Astrocyte of the cerebellum (primary cell): ENCODE data around the gene CLIP2.

Experiments
- DNase-seq: peaks from one replicate; pipeline ENCODE4 v3.0.0-alpha.2; 2011; ENCODE audit warnings: low read depth
- H3K4me3 ChIP-seq: 2 replicates; pipeline ENCODE4 v1.5.1; 2011; ENCODE audit warnings: mild to moderate bottlenecking, low read depth, low read length, moderate library complexity
- in situ Hi-C: cut with HindIII; loops from 2 replicates; pipeline ENCODE4 v1.10.0; 2017; ENCODE audit warnings: low sequenced_read_pairs
- TF ChIP-seq, protein P1 (sequence below): IDR thresholded peaks from 2 replicates; pipeline ENCODE4 v1.5.1; 2012; ENCODE audit warnings: low read length, low read depth, moderate library complexity, mild to moderate bottlenecking; ENCODE audit errors: missing control alignments

Gene CLIP2

DNA sequence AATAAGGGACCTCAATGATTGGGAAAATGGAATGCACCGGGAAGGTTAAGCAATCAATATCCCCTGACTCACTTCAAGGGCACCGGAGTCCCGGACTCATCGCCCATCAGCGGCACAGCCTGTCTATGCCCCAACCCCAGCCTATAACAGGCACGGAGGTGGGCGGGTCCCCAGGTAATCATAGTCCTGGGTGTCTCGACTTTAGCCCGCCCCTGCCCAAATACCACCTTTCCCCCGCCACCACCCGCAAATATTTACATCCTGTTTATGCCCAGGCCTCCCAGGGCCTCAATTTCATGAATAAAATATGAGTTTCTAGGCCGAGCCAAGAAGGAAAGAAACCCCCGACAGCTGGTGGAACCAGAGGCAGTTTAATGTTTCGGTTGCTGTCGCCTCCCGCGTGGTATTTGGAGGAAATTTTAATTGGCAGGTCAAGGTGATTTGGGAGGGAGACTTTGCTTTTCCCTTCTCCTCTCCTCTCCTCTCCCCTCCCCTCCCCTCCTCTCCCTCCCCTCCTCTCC lies 19.4 kb upstream of the CLIP2 start:
- TF ChIP-seq, protein P1, sequence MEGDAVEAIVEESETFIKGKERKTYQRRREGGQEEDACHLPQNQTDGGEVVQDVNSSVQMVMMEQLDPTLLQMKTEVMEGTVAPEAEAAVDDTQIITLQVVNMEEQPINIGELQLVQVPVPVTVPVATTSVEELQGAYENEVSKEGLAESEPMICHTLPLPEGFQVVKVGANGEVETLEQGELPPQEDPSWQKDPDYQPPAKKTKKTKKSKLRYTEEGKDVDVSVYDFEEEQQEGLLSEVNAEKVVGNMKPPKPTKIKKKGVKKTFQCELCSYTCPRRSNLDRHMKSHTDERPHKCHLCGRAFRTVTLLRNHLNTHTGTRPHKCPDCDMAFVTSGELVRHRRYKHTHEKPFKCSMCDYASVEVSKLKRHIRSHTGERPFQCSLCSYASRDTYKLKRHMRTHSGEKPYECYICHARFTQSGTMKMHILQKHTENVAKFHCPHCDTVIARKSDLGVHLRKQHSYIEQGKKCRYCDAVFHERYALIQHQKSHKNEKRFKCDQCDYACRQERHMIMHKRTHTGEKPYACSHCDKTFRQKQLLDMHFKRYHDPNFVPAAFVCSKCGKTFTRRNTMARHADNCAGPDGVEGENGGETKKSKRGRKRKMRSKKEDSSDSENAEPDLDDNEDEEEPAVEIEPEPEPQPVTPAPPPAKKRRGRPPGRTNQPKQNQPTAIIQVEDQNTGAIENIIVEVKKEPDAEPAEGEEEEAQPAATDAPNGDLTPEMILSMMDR: no peak
- in situ Hi-C loops: no loop called here
- peak overlapping the region; percentile 40 for H3K4me3 ChIP-seq
- peak; percentile 74 for DNase-seq

DNA sequence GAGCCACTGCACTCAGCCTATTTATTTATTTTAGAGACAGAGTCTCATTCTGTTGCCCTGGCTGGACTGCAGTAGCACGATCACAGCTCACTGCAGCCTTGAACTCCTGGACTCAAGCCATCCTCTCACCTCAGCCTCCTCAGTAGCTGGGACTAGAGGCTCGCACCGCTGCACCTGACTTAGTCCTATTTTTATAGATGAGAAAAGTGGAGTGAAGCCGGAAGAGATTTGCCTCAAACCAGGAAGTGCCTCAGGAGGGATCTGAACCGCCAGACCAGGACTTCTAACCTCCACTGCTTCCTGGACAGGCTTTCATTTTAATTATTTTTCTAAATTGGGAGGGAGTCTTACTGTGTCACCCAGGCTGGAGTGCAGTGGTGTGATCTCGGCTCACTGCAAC lies 17.5 kb upstream of the CLIP2 start:
- DNase-seq: no peak
- in situ Hi-C loops: no loop called here
- TF ChIP-seq, protein P1: no peak
- no peak overlapping the region for H3K4me3 ChIP-seq

DNA sequence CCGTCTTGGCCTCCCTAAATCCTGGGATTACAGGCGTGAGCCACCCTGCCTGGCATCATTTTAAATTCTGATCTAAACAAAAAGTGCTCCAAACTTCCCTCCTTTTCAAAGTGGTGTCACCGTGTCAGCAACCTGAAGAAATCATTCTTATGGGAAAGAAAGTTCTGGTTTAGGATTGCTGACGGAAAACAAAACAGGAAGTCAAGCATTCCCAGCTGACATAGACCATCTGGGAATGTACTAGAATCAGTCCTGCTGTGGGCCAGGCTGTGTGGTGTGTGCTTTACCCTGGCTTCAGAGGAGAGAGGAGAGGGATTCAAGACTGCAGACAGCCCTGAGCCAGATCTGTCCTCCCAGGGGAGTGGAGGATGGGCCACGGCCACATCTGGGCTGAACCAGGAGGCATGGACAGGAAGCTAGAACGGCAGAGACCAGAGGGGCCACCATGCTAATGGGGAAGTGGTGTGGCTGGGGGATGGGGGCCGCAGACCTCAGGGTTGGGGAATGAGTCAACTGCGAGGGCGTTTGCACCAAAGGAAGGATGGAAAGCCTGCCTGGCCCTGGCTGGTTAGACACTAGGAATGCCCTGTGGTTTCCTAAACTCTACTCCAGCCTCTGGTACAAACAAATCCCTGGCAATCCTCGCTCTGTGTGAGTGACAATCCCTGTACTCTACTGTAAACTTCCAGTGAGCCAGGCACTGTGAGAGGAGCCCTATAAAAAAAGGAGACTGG lies 16.7 kb upstream of the CLIP2 start:
- in situ Hi-C loops: no loop called here
- no peak overlapping the region for H3K4me3 ChIP-seq
- peak; percentile 80 for DNase-seq
- TF ChIP-seq, protein P1: no peak

DNA sequence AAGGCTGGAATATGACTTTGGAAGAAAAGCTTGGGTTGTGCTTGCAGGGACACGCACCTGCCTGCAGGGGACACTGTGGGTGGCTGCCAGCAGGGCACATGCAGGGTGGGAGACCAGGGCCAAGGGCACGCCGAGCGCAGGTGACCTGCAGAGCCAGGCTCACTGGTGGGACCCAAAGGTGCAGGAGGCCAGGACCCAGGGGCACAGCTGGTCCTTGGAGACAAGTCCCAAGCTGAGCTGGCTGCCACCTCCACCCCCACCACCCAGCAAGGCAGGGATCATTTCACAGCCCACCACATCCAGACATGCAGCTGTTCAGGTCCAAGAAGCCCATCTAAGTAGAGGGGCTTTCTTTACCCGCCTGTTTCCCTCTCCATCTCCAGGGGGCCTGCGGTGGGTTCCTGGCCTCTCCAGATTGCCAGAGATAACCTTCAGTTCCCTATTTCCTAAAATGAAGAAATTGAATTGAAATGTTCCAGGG lies 13.8 kb upstream of the CLIP2 start:
- TF ChIP-seq, protein P1: peak; percentile 52
- in situ Hi-C loops: no loop called here
- no peak overlapping the region for H3K4me3 ChIP-seq
- no peak for DNase-seq

DNA sequence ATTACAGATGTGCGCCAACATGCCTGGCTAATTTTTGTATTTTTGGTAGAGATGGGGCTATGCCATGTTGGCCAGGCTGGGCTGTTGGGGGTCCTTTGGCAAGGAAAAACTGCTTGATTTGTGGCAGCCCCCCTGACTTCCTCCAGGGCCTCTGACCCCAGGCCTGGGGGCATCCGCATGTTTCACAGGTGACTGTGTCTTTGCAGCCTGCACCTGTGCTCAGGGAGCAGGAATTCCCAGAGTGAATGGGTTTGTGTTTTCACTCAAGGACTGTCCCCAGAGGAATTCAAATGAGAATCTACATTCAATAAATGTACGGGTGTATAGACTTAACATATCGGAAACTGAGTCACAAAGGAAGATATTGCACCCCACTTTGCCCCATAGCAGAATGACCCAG lies 11.6 kb upstream of the CLIP2 start:
- in situ Hi-C loops: no loop called here
- TF ChIP-seq, protein P1: no peak
- H3K4me3 ChIP-seq: no peak overlapping the region
- no peak for DNase-seq

DNA sequence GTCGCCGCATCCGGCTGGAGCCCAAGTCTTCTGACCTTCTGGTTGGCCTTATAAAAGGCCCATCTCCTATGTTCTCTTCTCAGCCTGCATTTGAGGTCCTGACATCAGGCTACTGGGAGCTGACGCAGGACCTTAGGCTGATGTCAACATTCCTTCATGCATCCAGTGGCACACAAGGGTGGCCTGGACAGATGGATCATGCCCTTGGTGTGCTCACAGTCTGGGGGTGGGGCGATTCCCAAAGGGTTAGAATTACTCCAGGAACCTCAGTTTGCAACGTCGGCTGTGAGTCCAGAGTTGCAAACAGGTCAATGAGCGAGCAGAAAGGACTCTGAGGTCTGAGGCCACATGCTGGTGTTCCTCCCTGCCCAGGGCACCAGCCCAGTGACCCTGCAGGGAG lies 8.2 kb upstream of the CLIP2 start:
- in situ Hi-C loops: loop anchor here (5.0 kb wide), 1 partner anchor 106 kb away; no protein-coding TSS in a partner anchor
- TF ChIP-seq, protein P1: no peak
- no peak for DNase-seq
- no peak overlapping the region for H3K4me3 ChIP-seq
